ENCODE results near the gene EIF5AL1.

Gene EIF5AL1

GRCh38 chr10:79491143-79491835 lies 21.0 kb upstream of the EIF5AL1 start:
- H3F3A ChIP-seq (ENCODE audit: insufficient read depth, low read length), result no peaks in the 10 kb centered on the region
- H3K27me3 ChIP-seq (ENCODE audit: insufficient read depth, low read length), result 0 out of 2 replicates have a peak, but pooled peaks cover 4% of the 10 kb centered on the region
- H4K20me1 ChIP-seq (ENCODE audit: insufficient read depth, low read length), result no peaks in the 10 kb centered on the region
- no peaks in the 10 kb centered on the region for H3K9me3 ChIP-seq (ENCODE audit: low read length)
- no peak overlapping the region for H3K27ac ChIP-seq (ENCODE audit: low read depth, low read length, poor library complexity, severe bottlenecking)
- no peak for TF ChIP-seq EZH2 (IDR thresholded peaks at IDR 0.05; ENCODE audit: borderline replicate concordance, low read length)
- peak; percentile 38; the same call in 1 of the 2 replicates for TF ChIP-seq CTCF (IDR thresholded peaks at IDR 0.05; ENCODE audit: low read length)
- no peaks in the 10 kb centered on the region for H3K36me3 ChIP-seq (ENCODE audit: insufficient read depth, low read length)
- no peaks in the 10 kb centered on the region for H3K4me1 ChIP-seq (ENCODE audit: insufficient read depth, low read length, severe bottlenecking)
- no peak overlapping the region for H3K4me2 ChIP-seq (ENCODE audit: low read length)
- H3K4me3 ChIP-seq (ENCODE audit: low read depth, low read length, poor library complexity, severe bottlenecking), result no peak overlapping the region
- no peaks in the 10 kb centered on the region for H3K79me2 ChIP-seq (ENCODE audit: insufficient read depth, low read length)
- no peaks in the 10 kb centered on the region for H3K9me2 ChIP-seq (ENCODE audit: low read depth, low read length)
- H2AFZ ChIP-seq (ENCODE audit: low read length), result no peak overlapping the region
- H3K9ac ChIP-seq (ENCODE audit: low read length), result no peak overlapping the region

GRCh38 chr10:79492256-79492655 lies 20.1 kb upstream of the EIF5AL1 start:
- Histone ChIP-seq H3K27me3 (ENCODE audit: insufficient read depth, low read length) (0 out of 2 replicates have a peak, but pooled peaks cover 4% of the 10 kb centered on the region), H3K9me2 (ENCODE audit: low read depth, low read length) (no peaks in the 10 kb centered on the region), H4K20me1 (ENCODE audit: insufficient read depth, low read length) (no peaks in the 10 kb centered on the region), H3F3A (ENCODE audit: insufficient read depth, low read length) (no peaks in the 10 kb centered on the region), H3K4me2 (ENCODE audit: low read length) (no peak overlapping the region), H3K4me3 (ENCODE audit: low read depth, low read length, poor library complexity, severe bottlenecking) (no peak overlapping the region), H3K4me1 (ENCODE audit: insufficient read depth, low read length, severe bottlenecking) (no peaks in the 10 kb centered on the region), H3K36me3 (ENCODE audit: insufficient read depth, low read length) (no peaks in the 10 kb centered on the region), H3K9me3 (ENCODE audit: low read length) (no peaks in the 10 kb centered on the region), H3K9ac (ENCODE audit: low read length) (no peak overlapping the region), H3K27ac (ENCODE audit: low read depth, low read length, poor library complexity, severe bottlenecking) (no peak overlapping the region), H2AFZ (ENCODE audit: low read length) (no peak overlapping the region), H3K79me2 (ENCODE audit: insufficient read depth, low read length) (no peaks in the 10 kb centered on the region)
- no peak for TF ChIP-seq CTCF (IDR thresholded peaks at IDR 0.05; ENCODE audit: low read length)
- TF ChIP-seq EZH2 (IDR thresholded peaks at IDR 0.05; ENCODE audit: borderline replicate concordance, low read length), result no peak

GRCh38 chr10:79492839-79493238 lies 19.5 kb upstream of the EIF5AL1 start:
- no peaks in the 10 kb centered on the region for H3K36me3 ChIP-seq (ENCODE audit: insufficient read depth, low read length)
- no peak overlapping the region for H2AFZ ChIP-seq (ENCODE audit: low read length)
- no peaks in the 10 kb centered on the region for H3K79me2 ChIP-seq (ENCODE audit: insufficient read depth, low read length)
- no peaks in the 10 kb centered on the region for H3K9me3 ChIP-seq (ENCODE audit: low read length)
- no peak for TF ChIP-seq EZH2 (IDR thresholded peaks at IDR 0.05; ENCODE audit: borderline replicate concordance, low read length)
- TF ChIP-seq CTCF (IDR thresholded peaks at IDR 0.05; ENCODE audit: low read length), result no peak
- no peak overlapping the region for H3K27ac ChIP-seq (ENCODE audit: low read depth, low read length, poor library complexity, severe bottlenecking)
- H3K9me2 ChIP-seq (ENCODE audit: low read depth, low read length), result no peaks in the 10 kb centered on the region
- no peak overlapping the region for H3K9ac ChIP-seq (ENCODE audit: low read length)
- 0 out of 2 replicates have a peak, but pooled peaks cover 4% of the 10 kb centered on the region for H3K27me3 ChIP-seq (ENCODE audit: insufficient read depth, low read length)
- H3F3A ChIP-seq (ENCODE audit: insufficient read depth, low read length), result no peaks in the 10 kb centered on the region
- no peak overlapping the region for H3K4me2 ChIP-seq (ENCODE audit: low read length)
- H3K4me1 ChIP-seq (ENCODE audit: insufficient read depth, low read length, severe bottlenecking), result no peaks in the 10 kb centered on the region
- H3K4me3 ChIP-seq (ENCODE audit: low read depth, low read length, poor library complexity, severe bottlenecking), result no peak overlapping the region
- no peaks in the 10 kb centered on the region for H4K20me1 ChIP-seq (ENCODE audit: insufficient read depth, low read length)

Data from OCI-LY1 (cell line).